Left lung (tissue), 10 donors: ENCODE data around the gene BAIAP2. TPM values are rescaled to one million over a fixed set of nuclear protein-coding genes. Genes with fewer than 3 reads are reported as not detected.
A peak's percentile ranks its signal among the peaks of the same experiment; 100 is the strongest.

ENCODE experiments used
- ATAC-seq: fragments of 200-7000 bp; cut with Tn5 transposase; one replicate; pipeline ENCODE4 v1.9.1; 2020; ENCODE audit warnings: moderate library complexity
- DNase-seq, 4 donors: peaks; one replicate each; pipeline ENCODE4 v3.0.0-alpha.2; 2013 to 2020
- H3K27ac ChIP-seq, 2 donors: fragments of 200-600 bp; sonication (generic) in 1 of 2; one replicate each; pipeline versions ENCODE4 v1.5.0 to v1.8.0; 2020 to 2021
- H3K27me3 ChIP-seq, 2 donors: fragments of 200-600 bp; sonication (generic) in 1 of 2; one replicate each; pipeline versions ENCODE4 v1.5.0 to v1.8.0; 2020 to 2021
- H3K36me3 ChIP-seq, 2 donors: fragments of 200-600 bp; sonication (generic) in 1 of 2; one replicate each; pipeline versions ENCODE4 v1.5.0 to v1.8.0; 2020 to 2021
- H3K4me1 ChIP-seq, 2 donors: fragments of 200-600 bp; one replicate each; pipeline ENCODE4 v1.8.0; 2021
- H3K4me3 ChIP-seq, 2 donors: fragments of 200-600 bp; sonication (generic) in 1 of 2; one replicate each; pipeline versions ENCODE4 v1.5.0 to v1.8.0; 2020 to 2021; ENCODE audit warnings: mild to moderate bottlenecking in 1 of 2
- H3K9me3 ChIP-seq, 2 donors: fragments of 200-600 bp; sonication (generic) in 1 of 2; one replicate each; pipeline versions ENCODE4 v1.5.0 to v1.8.0; 2020 to 2021
- CTCF ChIP-seq, 2 donors: fragments of 200-600 bp; sonication (generic) in 1 of 2; IDR thresholded peaks; one replicate each; pipeline versions ENCODE4 v1.5.0 to v1.8.0; 2021; ENCODE audit warnings: antibody characterized with exemption in 2 of 2
- intact Hi-C, 2 donors: fragments of 100-400 bp; cut with DNase I; formaldehyde crosslinking; loops; one replicate each; pipeline versions ENCODE4 v1.11.2 to v1.14.2; 2022
- polyA plus RNA-seq, 6 donors: library from polyadenylated mRNA; unstranded; fragments of 120-200 nt; gene quantifications; one replicate each; pipeline ENCODE4 v1.2.1, GENCODE V29; 2013; ENCODE audit not compliant: insufficient read length in 6 of 6
- total RNA-seq, 2 donors: library from RNA; stranded (reverse); fragmentation: NEBNext Ultra II Directional; extraction: Animal tissue kit (Norgen Biotek cat#: 25700); gene quantifications; one replicate each; pipeline ENCODE4 v1.2.1, GENCODE V29; 2021
- donor health status: DM: no; HTN: yes; CAD: no.
- donor health status: DM: no; HTN: no; CAD: no.

BAIAP2 gene
- total and polyA plus RNA-seq, 8 donors: 40.9 to 135 (median 52.6) TPM

GRCh38 chr17:81021531-81022343, 13.2 kb upstream of the BAIAP2 start:
- peaks cover 0 to 1% of the 10 kb centered on the region in 2 donors for H3K9me3 ChIP-seq
- peaks cover 16 to 66% of the 10 kb centered on the region in 2 donors for H3K4me1 ChIP-seq
- DNase-seq (peak in 1 of 4 donors; percentile 5), ATAC-seq (no peak)
- no peak for TF ChIP-seq CTCF (IDR thresholded peaks at IDR 0.05)
- intact Hi-C loops: no loop called here
- H3K27ac ChIP-seq: peak overlapping the region; percentile 70 to 76
- no peaks in the 10 kb centered on the region for H3K36me3 ChIP-seq
- no peak overlapping the region for H3K4me3 ChIP-seq
- H3K27me3 ChIP-seq: peaks cover 0 to 6% of the 10 kb centered on the region in 2 donors

DNA sequence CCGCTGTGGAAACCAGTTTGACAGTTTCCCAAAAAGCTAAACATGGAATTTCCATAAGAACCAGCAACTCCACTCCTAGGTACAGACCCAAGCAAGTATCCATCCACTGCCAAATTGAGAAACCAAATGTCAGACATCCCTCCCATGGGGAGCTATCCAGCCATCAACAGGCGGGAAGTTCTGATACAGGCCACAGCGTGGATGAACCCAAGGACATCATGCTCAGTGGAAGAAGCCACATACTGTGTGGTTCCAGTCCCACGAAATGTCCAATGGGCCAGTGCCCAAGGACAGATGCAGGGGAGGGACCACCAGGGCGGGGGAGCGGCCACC, 12.6 kb upstream of the BAIAP2 start:
- DNase-seq (no peak), ATAC-seq (no peak)
- Histone ChIP-seq H3K27ac (no peak overlapping the region), H3K36me3 (no peaks in the 10 kb centered on the region), H3K27me3 (peaks cover 0 to 12% of the 10 kb centered on the region in 2 donors), H3K4me3 (no peak overlapping the region), H3K9me3 (no peaks in the 10 kb centered on the region), H3K4me1 (peaks cover 16 to 69% of the 10 kb centered on the region in 2 donors)
- intact Hi-C loops: no loop called here
- TF ChIP-seq CTCF (IDR thresholded peaks at IDR 0.05): no peak

- DNase-seq (peak in 2 of 4 donors; percentile 73 to 77), ATAC-seq (peak; percentile 59)
- H3K4me3 ChIP-seq: no peak overlapping the region
- peak overlapping the region in 1 of 2 donors; percentile 59 for H3K27ac ChIP-seq
- H3K27me3 ChIP-seq: peaks cover 0 to 29% of the 10 kb centered on the region in 2 donors
- no peaks in the 10 kb centered on the region for H3K36me3 ChIP-seq
- H3K4me1 ChIP-seq: peaks cover 18 to 51% of the 10 kb centered on the region in 2 donors
- no peaks in the 10 kb centered on the region for H3K9me3 ChIP-seq
- intact Hi-C loops: no loop called here
- TF ChIP-seq CTCF (IDR thresholded peaks at IDR 0.05): no peak
Measured at GRCh38 chr17:81025065-81025740, 9.7 kb upstream of the BAIAP2 start.

- DNase-seq: peak in 1 of 4 donors; percentile 76
- Histone ChIP-seq H3K36me3 (no peaks in the 10 kb centered on the region), H3K4me1 (peaks cover 14 to 51% of the 10 kb centered on the region in 2 donors)
Measured at GRCh38 chr17:81025741-81026129, 9.2 kb upstream of the BAIAP2 start.

More at GRCh38 chr17:81025741-81026129, 9.2 kb upstream of the BAIAP2 start:
- no peak for ATAC-seq
- H3K27me3 ChIP-seq: peaks cover 0 to 29% of the 10 kb centered on the region in 2 donors
- intact Hi-C loops: no loop called here
- no peak overlapping the region for H3K4me3 ChIP-seq
- H3K9me3 ChIP-seq: no peaks in the 10 kb centered on the region
- peak overlapping the region in 1 of 2 donors; percentile 59 for H3K27ac ChIP-seq
- TF ChIP-seq CTCF (IDR thresholded peaks at IDR 0.05): no peak
